Measurements from ENCODE around the gene LHFPL4.

DNA sequence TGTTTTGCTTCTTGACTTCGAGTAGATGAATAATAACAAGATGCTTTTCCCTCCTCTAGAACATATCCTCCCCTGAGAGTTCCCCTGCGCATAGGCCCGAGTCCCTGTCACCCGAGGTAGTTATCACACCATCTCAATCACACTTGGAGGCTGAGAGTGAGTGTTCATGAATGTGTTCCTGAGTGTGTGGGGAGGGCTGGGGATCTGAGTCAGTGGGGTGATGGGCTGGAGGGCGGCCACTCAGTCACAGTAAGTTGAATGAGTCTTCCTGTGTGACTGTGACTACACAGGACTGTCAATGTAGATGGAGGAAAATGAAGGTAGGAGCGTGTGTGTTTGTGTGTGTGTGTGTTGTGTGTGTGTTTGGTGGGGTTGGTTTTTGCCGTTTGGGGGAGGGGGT lies 85.2 kb downstream of the LHFPL4 start:
- TF ChIP-seq EZH2 (IDR thresholded peaks at IDR 0.05; ENCODE audit: insufficient read depth, poor library complexity, severe bottlenecking) (no peak), EZH2phosphoT487 (IDR thresholded peaks at IDR 0.05; ENCODE audit: insufficient read depth, low read depth) (no peak)
